ENCODE measurements around the gene AKR1D1.
"Not testable (repeated sequence)": the region's sequence is repeated elsewhere in the genome, so short reads cannot be mapped to it uniquely, and the experiment has no call there.

AKR1D1 gene

DNA sequence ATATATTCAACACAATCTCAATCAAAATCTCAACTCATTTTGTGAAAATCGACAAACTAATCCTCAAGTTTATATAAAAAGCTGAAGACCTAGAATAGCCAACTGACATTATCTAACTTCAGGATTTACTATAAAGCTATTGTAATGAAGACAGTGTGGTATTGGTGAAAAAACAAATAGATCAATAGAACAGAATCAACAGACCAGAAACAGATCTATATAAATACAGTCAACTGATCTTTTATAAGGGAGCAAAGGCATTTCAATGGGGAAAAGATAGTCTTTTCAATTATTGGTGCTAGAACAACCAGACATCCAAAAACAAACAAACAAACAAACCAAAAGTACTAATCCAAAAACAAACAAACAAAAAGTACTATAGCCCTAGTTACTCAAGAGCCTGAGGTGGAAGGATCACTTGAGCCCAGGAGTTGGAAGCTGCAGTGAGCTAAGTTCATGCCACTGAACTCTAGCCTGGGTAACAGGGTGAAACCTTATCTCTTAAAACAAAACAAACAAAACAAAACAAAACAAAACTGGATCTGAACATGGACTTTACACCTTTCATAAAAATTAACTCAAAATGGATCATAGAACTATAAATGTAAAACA lies 26.6 kb upstream of the AKR1D1 start:
- no peaks in the 10 kb centered on the region for H3K27me3 ChIP-seq (ENCODE audit: control insufficient read depth in 1 of 2, insufficient read depth in 2 of 2, low read length in 2 of 2)
- no peak overlapping the region for H3K4me3 ChIP-seq (ENCODE audit: low read depth in 1 of 2, low read length in 2 of 2)
- H3K9ac ChIP-seq (ENCODE audit: low read length), result no peak overlapping the region
- H3K36me3 ChIP-seq (ENCODE audit: insufficient read depth, low read length), result no peaks in the 10 kb centered on the region
- H3K27ac ChIP-seq (ENCODE audit: low read depth, low read length), result no peak overlapping the region
- no peaks in the 10 kb centered on the region for H3K4me1 ChIP-seq (ENCODE audit: insufficient read depth, low read length)
- no peaks in the 10 kb centered on the region for H3K9me3 ChIP-seq (ENCODE audit: low read length)

DNA sequence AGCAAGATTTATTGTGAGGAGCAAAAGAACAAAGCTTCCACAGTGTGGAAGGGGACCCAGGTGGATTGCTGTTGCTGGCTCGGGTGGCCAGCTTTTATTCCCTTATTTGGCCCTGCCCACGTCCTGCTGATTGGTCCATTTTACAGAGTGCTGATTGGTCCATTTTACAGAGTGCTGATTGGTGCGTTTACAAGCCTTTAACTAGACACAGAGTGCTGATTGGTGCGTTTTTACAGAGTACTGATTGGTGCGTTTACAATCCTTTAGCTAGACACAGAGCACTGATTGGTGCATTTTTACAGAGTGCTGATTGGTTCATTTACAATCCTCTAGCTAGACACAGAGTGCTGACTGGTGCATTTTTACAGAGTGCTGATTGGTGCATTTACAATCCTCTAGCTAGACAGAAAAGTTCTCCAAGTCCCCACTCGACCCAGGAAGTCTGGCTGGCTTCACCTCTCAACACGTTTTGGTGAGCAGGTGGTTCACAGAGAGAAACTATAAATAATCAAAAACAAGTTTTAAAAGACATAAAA lies 24.5 kb upstream of the AKR1D1 start:
- not testable (repeated sequence) for H3K4me3 ChIP-seq (ENCODE audit: low read depth in 1 of 2, low read length in 2 of 2); H3K36me3 ChIP-seq (ENCODE audit: insufficient read depth, low read length); H3K27me3 ChIP-seq (ENCODE audit: control insufficient read depth in 1 of 2, insufficient read depth in 2 of 2, low read length in 2 of 2); H3K4me1 ChIP-seq (ENCODE audit: insufficient read depth, low read length); H3K27ac ChIP-seq (ENCODE audit: low read depth, low read length); H3K9me3 ChIP-seq (ENCODE audit: low read length); H3K9ac ChIP-seq (ENCODE audit: low read length)

DNA sequence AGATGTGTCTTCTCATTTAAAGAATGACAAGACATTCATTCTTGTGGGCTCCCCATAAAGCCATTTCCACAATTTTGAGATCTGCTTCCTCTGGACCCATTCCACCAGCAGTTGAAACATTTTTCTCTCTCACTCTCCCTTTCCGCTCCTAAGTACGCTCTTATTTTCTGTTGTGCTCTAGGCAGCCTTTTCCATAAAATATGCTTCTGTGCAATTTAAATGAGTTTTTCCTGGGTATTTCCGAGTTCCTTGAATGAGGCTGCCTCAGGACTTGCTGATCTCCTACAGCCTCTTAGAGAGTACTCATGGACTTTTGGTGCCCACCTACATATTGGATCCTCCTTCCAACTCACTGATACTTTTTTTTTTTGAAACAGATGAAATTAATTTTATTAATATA lies 23.6 kb upstream of the AKR1D1 start:
- H3K36me3 ChIP-seq (ENCODE audit: insufficient read depth, low read length), result no peaks in the 10 kb centered on the region
- no peaks in the 10 kb centered on the region for H3K27me3 ChIP-seq (ENCODE audit: control insufficient read depth in 1 of 2, insufficient read depth in 2 of 2, low read length in 2 of 2)
- H3K9me3 ChIP-seq (ENCODE audit: low read length), result no peaks in the 10 kb centered on the region
- H3K4me1 ChIP-seq (ENCODE audit: insufficient read depth, low read length), result no peaks in the 10 kb centered on the region
- H3K4me3 ChIP-seq (ENCODE audit: low read depth in 1 of 2, low read length in 2 of 2), result no peak overlapping the region
- no peak overlapping the region for H3K9ac ChIP-seq (ENCODE audit: low read length)
- H3K27ac ChIP-seq (ENCODE audit: low read depth, low read length), result no peak overlapping the region

DNA sequence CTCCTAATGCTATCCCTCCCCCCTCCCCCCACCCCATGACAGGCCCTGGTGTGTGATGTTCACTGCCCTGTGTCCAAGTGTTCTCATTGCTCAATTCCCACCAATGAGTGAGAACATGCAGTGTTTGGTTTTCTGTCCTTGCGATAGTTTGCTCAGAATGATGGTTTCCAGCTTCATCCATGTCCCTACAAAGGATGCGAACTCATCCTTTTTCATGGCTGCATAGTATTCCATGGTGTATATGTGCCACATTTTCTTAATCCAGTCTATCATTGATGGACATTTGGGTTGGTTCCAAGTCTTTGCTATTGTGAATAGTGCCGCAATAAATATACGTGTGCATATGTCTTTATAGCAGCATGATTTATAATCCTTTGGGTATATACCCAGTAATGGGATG lies 20.6 kb upstream of the AKR1D1 start:
- not testable (repeated sequence) for H3K9ac ChIP-seq (ENCODE audit: low read length); H3K36me3 ChIP-seq (ENCODE audit: insufficient read depth, low read length); H3K27me3 ChIP-seq (ENCODE audit: control insufficient read depth in 1 of 2, insufficient read depth in 2 of 2, low read length in 2 of 2); H3K9me3 ChIP-seq (ENCODE audit: low read length); H3K4me3 ChIP-seq (ENCODE audit: low read depth in 1 of 2, low read length in 2 of 2); H3K27ac ChIP-seq (ENCODE audit: low read depth, low read length); H3K4me1 ChIP-seq (ENCODE audit: insufficient read depth, low read length)

DNA sequence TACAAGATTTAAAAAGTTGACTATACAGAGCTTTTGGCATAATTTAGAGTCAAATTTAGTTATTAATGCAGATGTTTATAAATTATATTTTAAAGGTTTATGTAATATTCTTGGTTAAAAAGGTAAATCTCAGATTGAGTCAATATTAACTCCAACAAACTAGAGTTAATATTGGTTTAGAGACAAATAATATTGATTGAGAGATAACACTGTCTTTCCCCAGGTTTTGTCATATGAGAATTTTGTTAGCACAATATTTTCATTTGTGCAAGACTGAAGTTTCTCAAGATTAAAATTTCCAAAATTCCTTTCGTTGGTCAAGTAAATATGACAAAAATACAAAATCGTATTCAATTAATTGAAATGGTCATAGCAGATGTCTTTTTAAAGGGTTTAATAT lies 12.9 kb upstream of the AKR1D1 start:
- Histone ChIP-seq H3K36me3 (ENCODE audit: insufficient read depth, low read length) (no peaks in the 10 kb centered on the region), H3K4me1 (ENCODE audit: insufficient read depth, low read length) (no peaks in the 10 kb centered on the region)

DNA sequence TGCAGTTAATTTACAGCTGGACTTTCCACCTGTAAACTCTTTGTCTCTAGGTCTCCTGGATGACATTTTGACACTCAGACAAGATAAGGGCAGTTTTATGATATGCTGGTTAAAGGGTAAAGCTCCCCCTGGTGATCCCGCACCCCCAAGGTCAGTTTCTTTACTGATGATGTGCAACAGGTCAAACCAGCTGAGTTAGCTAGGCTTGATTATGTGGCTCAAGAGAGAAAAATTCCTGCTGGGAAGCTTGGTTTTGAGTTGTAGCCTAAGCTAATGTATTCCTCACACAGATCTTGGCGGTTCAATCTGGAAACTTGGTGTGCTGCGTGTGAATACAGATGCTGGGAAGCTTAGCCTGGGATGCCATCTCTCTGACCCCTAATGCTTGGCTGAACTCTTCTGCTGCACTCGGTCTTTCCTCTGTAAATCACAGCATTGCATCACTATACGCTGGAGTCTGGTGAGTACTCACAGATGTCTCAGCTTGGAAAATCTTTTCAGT lies 11.4 kb upstream of the AKR1D1 start:
- no peaks in the 10 kb centered on the region for H3K4me1 ChIP-seq (ENCODE audit: insufficient read depth, low read length)

More for the DNA sequence above, 12.9 kb upstream of the AKR1D1 start:
- Histone ChIP-seq H3K9ac (ENCODE audit: low read length) (no peak overlapping the region), H3K4me3 (ENCODE audit: low read depth in 1 of 2, low read length in 2 of 2) (no peak overlapping the region), H3K9me3 (ENCODE audit: low read length) (no peaks in the 10 kb centered on the region), H3K27me3 (ENCODE audit: control insufficient read depth in 1 of 2, insufficient read depth in 2 of 2, low read length in 2 of 2) (no peaks in the 10 kb centered on the region), H3K27ac (ENCODE audit: low read depth, low read length) (no peak overlapping the region)

DNA sequence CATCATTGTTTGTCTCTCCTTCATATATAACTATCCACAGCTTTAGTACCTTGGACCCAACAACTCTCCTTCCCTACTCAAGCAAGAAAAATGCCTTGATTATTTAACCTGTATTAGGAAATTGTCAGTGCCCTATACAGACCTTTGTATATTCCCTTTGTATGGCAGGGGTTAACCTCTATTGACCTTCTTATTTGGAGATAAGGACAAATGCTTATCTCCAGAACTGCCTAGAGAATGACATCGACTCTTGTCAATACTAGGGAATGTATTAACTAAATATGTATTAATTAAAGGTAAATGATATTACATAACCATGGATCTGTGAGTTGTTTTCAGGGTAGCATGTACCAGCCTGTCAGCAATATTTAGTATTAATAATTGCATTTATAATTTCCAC lies 10.4 kb upstream of the AKR1D1 start:
- H3K36me3 ChIP-seq (ENCODE audit: insufficient read depth, low read length), result no peaks in the 10 kb centered on the region
- H3K27me3 ChIP-seq (ENCODE audit: control insufficient read depth in 1 of 2, insufficient read depth in 2 of 2, low read length in 2 of 2), result no peaks in the 10 kb centered on the region
- H3K9ac ChIP-seq (ENCODE audit: low read length), result no peak overlapping the region
- H3K4me1 ChIP-seq (ENCODE audit: insufficient read depth, low read length), result no peaks in the 10 kb centered on the region
- no peak overlapping the region for H3K27ac ChIP-seq (ENCODE audit: low read depth, low read length)
- no peaks in the 10 kb centered on the region for H3K9me3 ChIP-seq (ENCODE audit: low read length)
- no peak overlapping the region for H3K4me3 ChIP-seq (ENCODE audit: low read depth in 1 of 2, low read length in 2 of 2)

More for the DNA sequence above, 11.4 kb upstream of the AKR1D1 start:
- no peak overlapping the region for H3K27ac ChIP-seq (ENCODE audit: low read depth, low read length)
- no peak overlapping the region for H3K9ac ChIP-seq (ENCODE audit: low read length)
- H3K27me3 ChIP-seq (ENCODE audit: control insufficient read depth in 1 of 2, insufficient read depth in 2 of 2, low read length in 2 of 2), result no peaks in the 10 kb centered on the region
- no peaks in the 10 kb centered on the region for H3K36me3 ChIP-seq (ENCODE audit: insufficient read depth, low read length)
- H3K4me3 ChIP-seq (ENCODE audit: low read depth in 1 of 2, low read length in 2 of 2), result no peak overlapping the region
- H3K9me3 ChIP-seq (ENCODE audit: low read length), result no peaks in the 10 kb centered on the region

DNA sequence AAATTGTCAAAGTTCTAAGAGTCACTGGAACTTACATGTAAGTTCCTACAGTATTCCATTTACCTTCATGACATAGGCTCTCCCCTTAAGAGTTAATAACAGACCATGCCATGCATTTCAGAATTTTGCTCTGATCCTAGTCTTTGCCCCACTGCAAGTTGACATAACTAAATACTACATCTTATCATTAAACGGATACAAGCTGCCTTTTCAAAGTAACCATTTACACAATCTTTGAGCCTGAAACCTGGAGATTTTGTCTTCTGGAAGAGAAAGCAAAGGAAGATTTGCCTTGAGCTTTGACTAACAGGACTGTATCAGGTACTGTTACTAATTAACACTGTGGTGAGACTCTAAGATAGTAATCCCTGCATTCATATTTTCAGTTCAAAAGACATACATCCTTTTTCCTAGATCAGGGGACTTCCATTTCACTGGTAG lies 9.3 kb upstream of the AKR1D1 start:
- Histone ChIP-seq H3K4me3 (ENCODE audit: low read depth in 1 of 2, low read length in 2 of 2) (no peak overlapping the region), H3K9ac (ENCODE audit: low read length) (no peak overlapping the region), H3K9me3 (ENCODE audit: low read length) (no peaks in the 10 kb centered on the region), H3K27me3 (ENCODE audit: control insufficient read depth in 1 of 2, insufficient read depth in 2 of 2, low read length in 2 of 2) (no peaks in the 10 kb centered on the region), H3K27ac (ENCODE audit: low read depth, low read length) (no peak overlapping the region), H3K4me1 (ENCODE audit: insufficient read depth, low read length) (no peaks in the 10 kb centered on the region), H3K36me3 (ENCODE audit: insufficient read depth, low read length) (no peaks in the 10 kb centered on the region)

DNA sequence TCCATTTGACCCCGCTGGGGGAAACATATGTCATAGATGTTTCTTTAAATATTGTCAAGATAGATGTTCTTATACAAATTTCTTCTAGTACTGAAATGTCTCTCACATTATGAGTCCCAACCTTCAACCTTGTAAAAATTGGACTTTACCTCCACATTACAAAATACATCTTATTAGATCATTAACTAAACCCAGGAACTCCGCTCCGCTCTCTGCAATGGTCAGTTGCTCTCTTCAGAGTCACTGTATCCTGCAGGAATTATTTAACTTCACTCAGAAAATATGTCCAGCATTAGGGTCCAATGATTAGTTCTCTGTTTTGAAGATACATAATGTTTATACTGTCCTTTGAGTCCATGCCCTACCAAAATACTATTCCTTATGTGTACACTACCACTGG lies 8.5 kb upstream of the AKR1D1 start:
- H3K9ac ChIP-seq (ENCODE audit: low read length), result no peak overlapping the region
- no peaks in the 10 kb centered on the region for H3K4me1 ChIP-seq (ENCODE audit: insufficient read depth, low read length)
- no peak overlapping the region for H3K27ac ChIP-seq (ENCODE audit: low read depth, low read length)
- H3K27me3 ChIP-seq (ENCODE audit: control insufficient read depth in 1 of 2, insufficient read depth in 2 of 2, low read length in 2 of 2), result no peaks in the 10 kb centered on the region
- H3K9me3 ChIP-seq (ENCODE audit: low read length), result no peaks in the 10 kb centered on the region
- no peaks in the 10 kb centered on the region for H3K36me3 ChIP-seq (ENCODE audit: insufficient read depth, low read length)
- no peak overlapping the region for H3K4me3 ChIP-seq (ENCODE audit: low read depth in 1 of 2, low read length in 2 of 2)

DNA sequence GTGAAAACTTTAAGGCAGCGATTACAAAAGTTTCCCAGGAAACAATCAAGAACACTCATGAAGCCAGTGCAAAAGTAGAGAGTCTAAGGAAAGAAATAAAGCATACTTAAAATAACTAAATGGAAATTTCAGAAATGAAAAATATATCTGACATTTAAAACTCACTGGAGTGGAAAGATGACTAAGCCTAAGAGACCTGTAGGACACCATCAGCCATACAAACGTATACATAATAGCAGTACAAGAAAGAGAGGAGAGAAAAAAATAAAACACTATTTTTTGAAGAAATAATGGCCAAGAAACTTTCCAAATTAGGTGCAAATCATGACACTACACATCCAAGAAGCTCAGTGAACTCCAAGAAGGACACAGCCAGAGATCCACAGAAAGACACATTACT lies 5.4 kb upstream of the AKR1D1 start:
- Histone ChIP-seq H3K27ac (ENCODE audit: low read depth, low read length) (no peak overlapping the region), H3K9ac (ENCODE audit: low read length) (no peak overlapping the region), H3K27me3 (ENCODE audit: control insufficient read depth in 1 of 2, insufficient read depth in 2 of 2, low read length in 2 of 2) (no peaks in the 10 kb centered on the region), H3K4me3 (ENCODE audit: low read depth in 1 of 2, low read length in 2 of 2) (no peak overlapping the region), H3K36me3 (ENCODE audit: insufficient read depth, low read length) (no peaks in the 10 kb centered on the region), H3K9me3 (ENCODE audit: low read length) (no peaks in the 10 kb centered on the region), H3K4me1 (ENCODE audit: insufficient read depth, low read length) (no peaks in the 10 kb centered on the region)

DNA sequence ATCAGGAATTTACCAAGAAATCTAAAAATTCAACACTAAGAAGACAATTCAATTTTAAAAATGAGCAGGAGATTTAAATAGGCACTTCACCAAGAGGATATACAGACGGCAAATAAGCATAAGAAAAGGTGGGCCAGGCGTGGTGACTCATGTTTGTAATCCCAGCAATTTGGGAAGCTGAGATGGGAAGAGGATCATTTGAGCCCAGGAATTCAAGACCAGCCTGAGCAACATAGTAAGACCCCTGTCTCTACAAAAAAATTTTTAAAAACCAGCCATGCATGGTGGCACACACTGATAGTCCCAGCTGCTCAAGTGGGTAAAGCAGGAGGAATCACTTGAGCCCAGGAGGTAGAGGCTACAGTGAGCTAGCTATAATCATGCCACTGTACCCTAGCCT lies 3.5 kb upstream of the AKR1D1 start:
- no peaks in the 10 kb centered on the region for H3K27me3 ChIP-seq (ENCODE audit: control insufficient read depth in 1 of 2, insufficient read depth in 2 of 2, low read length in 2 of 2)
- no peak overlapping the region for H3K27ac ChIP-seq (ENCODE audit: low read depth, low read length)
- H3K4me3 ChIP-seq (ENCODE audit: low read depth in 1 of 2, low read length in 2 of 2), result no peak overlapping the region
- H3K4me1 ChIP-seq (ENCODE audit: insufficient read depth, low read length), result no peaks in the 10 kb centered on the region
- no peak overlapping the region for H3K9ac ChIP-seq (ENCODE audit: low read length)
- H3K9me3 ChIP-seq (ENCODE audit: low read length), result no peaks in the 10 kb centered on the region
- H3K36me3 ChIP-seq (ENCODE audit: insufficient read depth, low read length), result no peaks in the 10 kb centered on the region

DNA sequence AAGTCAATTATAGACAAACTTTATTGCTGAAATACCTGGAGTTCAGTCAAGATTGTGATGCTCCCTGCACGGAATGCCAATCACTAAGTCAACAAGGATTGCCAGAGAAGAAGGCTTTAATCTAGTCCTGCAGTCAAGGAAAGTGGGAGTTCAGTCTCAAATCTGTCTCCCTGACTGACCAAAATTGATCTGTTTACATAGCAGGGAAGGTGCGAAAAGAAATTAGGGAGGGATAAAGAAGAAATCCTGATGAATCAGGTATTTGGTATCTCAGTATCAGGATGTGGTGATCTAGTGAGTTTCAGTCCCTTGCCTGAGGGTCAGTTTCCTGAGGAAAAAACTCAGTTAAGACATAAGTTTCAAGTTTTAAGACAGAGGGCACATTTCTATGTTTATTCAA lies 2.1 kb upstream of the AKR1D1 start:
- Histone ChIP-seq H3K27ac (ENCODE audit: low read depth, low read length) (no peak overlapping the region), H3K4me1 (ENCODE audit: insufficient read depth, low read length) (no peaks in the 10 kb centered on the region), H3K9me3 (ENCODE audit: low read length) (no peaks in the 10 kb centered on the region)

More for the DNA sequence above, 2.1 kb upstream of the AKR1D1 start:
- Histone ChIP-seq H3K27me3 (ENCODE audit: control insufficient read depth in 1 of 2, insufficient read depth in 2 of 2, low read length in 2 of 2) (no peaks in the 10 kb centered on the region), H3K4me3 (ENCODE audit: low read depth in 1 of 2, low read length in 2 of 2) (no peak overlapping the region), H3K36me3 (ENCODE audit: insufficient read depth, low read length) (no peaks in the 10 kb centered on the region), H3K9ac (ENCODE audit: low read length) (no peak overlapping the region)
